Central memory CD4-positive, alpha-beta T cell (primary cell): ENCODE results near the gene EED.
A peak's percentile ranks its signal among the peaks of the same experiment; 100 is the strongest.
"Not testable (repeated sequence)": the region's sequence is repeated elsewhere in the genome, so short reads cannot be mapped to it uniquely, and the experiment has no call there.

Source experiments
- DNase-seq: peaks from one replicate; pipeline ENCODE4 v3.0.0; 2022

EED gene

DNA sequence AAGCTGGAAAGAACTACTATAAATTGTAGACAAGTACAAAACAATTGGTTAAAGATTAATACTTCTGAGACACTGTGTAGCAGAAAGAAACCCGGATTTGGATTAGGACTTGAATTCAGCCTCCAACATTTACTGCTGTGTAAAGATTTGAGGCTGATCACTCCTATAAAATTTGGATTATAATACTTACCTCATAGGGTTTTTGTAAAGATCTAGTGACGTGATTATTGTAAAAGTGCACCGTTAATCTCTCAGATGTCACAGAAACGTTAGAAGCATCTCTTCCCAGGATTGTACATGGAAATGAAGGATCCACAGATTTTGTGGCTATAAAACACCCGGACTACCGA lies 57.2 kb downstream of the EED start:
- no peak for DNase-seq

DNA sequence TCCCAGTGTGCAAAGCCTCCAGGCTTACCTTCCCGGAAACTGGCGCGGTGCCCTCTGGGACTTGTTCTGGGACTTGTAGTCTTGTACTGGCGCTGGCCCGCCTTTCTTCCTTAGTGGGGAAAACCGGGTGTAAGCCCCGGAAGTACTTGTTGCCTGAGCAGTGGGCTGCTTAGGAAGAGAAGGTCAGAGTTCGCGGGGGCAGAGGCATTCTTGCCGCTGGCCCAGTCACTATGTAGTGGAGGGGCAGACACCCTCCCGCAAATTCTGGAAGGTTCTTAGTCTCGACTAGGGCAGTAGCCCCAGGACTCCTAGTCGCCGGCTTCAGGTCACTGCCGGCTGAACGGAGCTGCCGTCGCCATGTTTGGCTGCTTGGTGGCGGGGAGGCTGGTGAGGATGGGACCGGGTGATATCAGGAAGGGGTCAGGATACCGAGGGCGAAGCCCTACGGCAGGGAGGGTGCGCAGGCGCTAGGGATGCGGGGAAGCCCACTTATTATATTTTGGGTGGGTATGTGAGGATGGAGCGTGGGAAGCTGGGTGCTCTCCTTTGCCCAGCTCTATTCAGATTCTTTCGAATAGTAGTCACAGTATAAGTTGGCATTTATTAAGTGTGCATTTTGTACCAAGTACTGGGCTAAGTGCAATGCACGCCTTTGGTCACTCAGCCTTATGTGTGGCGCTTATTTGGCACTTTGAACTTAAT lies 57.7 kb downstream of the EED start, which contains the start of gene HIKESHI:
HIKESHI (plus strand) TSS at position 149 of the 702 bp plus-strand sequence; CDS start at position 358, 209 bp downstream.
- DNase-seq = peak; percentile 84

DNA sequence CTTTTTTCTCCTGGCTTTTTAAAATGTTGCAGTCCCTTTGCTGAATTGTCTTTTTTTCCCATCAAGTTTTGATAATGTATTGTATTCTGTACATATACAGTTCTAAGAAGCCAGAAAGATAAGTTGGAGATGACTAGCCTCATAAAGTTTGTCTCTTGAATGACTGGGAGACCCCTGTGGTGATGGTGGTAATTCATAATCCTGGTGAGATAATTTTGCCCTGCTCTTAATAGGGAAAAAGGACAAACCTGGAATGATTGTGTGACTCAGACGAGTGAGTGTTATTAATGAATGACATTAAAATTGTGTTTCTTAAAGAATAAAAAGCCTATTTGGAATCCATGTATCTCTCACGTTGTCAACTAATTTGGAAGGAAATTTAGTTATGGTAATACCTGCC lies 58.7 kb downstream of the EED start:
- DNase-seq = no peak

DNA sequence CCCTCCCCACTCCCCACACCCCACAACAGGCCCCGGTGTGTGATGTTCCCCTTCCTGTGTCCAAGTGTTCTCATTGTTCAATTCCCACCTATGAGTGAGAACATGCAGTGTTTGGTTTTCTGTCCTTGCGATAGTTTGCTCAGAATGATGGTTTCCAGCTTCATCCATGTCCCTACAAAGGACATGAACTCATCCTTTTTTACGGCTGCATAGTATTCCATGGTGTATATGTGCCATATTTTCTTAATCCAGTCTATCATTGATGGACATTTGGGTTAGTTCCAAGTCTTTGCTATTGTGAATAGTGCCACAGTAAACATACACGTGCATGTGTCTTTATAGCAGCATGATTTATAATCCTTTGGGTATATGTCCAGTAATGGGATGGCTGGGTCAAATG lies 64.2 kb downstream of the EED start:
- DNase-seq = not testable (repeated sequence)

DNA sequence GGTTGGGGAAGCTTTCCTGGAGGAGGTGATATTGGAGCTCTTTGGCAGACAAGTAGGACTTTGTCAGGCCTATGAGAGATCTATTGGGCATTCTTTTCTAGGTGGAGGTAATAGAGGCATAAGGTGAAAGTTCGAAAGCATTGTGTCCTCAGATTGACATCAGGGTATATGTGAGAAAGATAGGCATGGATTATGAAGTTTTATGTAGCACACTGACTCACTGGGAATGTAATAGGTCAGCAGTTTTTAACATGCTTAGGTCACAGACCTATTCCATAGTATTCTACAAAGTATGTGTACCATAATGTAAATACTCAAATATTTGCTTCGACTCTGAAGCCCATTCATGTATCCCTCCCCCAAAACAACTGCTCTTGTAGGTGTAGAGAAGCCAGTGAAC lies 69.2 kb downstream of the EED start:
- DNase-seq = no peak

DNA sequence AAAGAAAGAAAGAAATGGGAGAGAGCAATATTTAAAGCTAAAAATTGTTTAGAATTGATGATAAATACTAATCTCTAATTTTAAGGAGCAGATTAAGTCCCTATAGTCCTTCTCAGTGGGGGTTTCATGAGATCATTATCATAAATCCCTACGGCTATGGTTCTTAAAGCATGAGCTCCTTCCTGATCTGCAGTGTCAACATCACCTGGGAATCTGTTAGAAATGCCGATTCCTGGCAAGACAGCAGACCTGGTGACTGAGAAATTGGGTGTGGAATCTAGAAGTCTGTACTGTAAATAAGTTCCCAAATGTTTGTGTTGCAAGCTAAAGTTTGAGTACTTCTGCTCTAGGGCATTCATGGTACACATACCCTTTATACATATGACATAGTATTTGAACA lies 70.1 kb downstream of the EED start:
- no peak for DNase-seq
